Measurements from ENCODE around the gene THADA. TPM values are rescaled to one million over a fixed set of nuclear protein-coding genes. Genes with fewer than 3 reads are reported as not detected.

THADA gene
- total RNA-seq, 1 donor from 2014 or later: 19.4 TPM

DNA sequence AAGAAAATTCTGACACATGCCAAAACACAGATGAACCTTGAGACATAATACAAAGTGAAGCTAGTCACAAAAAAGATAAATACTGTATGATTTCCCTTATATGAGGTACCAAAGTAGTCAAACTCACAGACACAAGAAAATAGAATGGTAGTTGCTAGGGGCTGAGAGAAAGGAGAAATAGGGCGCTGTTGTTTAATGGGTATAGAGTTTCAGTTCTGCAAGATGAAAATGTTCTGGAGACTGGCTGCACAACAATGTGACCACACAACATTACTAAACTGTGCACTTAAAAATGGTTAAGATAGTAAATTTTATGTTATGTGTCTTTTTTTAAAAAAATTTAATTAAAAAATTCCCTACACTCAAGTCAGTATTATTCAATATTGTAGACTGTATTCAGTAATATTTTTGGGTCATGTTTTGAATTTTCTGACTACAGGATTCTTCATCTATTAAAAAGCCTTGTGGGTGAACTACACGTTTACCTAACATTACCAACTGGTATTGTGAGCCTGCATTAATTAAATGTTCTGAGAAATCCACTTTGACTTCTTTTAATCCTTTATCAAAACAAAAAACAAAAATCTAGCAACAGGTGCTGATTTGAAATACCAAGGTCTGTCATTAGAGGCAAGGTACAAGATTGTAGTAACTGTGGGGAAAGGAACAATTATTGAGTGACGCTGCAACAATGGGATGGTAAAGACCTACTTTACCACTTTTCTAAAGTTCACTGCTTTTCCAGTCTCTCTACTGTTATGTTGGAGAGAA, 228.6 kb downstream of the THADA start:
- DNase-seq (ENCODE audit: low spot score): no peak
- H3K27me3 Mint-ChIP-seq (ENCODE audit: unreplicated experiment): no peaks in the 10 kb centered on the region
- no peaks in the 10 kb centered on the region for H3K36me3 Mint-ChIP-seq (ENCODE audit: low read depth, unreplicated experiment)
- H3K4me1 Mint-ChIP-seq (ENCODE audit: unreplicated experiment): no peaks in the 10 kb centered on the region
- H3K9me3 Mint-ChIP-seq (ENCODE audit: unreplicated experiment): no peaks in the 10 kb centered on the region
- H3K4me3 Mint-ChIP-seq (ENCODE audit: unreplicated experiment): no peak overlapping the region
- H3K27ac Mint-ChIP-seq (ENCODE audit: unreplicated experiment): no peak overlapping the region
- TF ChIP-seq, protein P1, sequence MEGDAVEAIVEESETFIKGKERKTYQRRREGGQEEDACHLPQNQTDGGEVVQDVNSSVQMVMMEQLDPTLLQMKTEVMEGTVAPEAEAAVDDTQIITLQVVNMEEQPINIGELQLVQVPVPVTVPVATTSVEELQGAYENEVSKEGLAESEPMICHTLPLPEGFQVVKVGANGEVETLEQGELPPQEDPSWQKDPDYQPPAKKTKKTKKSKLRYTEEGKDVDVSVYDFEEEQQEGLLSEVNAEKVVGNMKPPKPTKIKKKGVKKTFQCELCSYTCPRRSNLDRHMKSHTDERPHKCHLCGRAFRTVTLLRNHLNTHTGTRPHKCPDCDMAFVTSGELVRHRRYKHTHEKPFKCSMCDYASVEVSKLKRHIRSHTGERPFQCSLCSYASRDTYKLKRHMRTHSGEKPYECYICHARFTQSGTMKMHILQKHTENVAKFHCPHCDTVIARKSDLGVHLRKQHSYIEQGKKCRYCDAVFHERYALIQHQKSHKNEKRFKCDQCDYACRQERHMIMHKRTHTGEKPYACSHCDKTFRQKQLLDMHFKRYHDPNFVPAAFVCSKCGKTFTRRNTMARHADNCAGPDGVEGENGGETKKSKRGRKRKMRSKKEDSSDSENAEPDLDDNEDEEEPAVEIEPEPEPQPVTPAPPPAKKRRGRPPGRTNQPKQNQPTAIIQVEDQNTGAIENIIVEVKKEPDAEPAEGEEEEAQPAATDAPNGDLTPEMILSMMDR (IDR thresholded peaks at IDR 0.05; ENCODE audit: unreplicated experiment): no peak

DNA sequence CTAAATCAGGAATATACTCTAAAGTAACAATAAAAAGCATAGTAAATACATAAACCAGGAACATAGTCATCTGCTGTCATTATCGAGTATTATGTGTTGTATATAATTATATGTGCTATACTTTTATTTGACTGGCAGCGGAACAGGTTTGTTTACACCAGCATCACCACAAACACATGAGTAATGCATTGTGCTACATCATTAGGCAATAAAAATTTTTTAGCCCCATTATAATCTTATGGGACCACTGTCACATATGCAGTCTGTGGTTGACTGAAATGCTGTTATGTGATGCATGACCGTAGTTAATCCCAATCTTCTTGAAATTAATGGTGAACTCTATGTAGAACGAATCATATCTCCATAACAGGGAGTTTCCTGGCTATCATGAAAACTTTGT, 232.7 kb downstream of the THADA start:
- H3K36me3 Mint-ChIP-seq (ENCODE audit: low read depth, unreplicated experiment): no peaks in the 10 kb centered on the region
- no peaks in the 10 kb centered on the region for H3K27me3 Mint-ChIP-seq (ENCODE audit: unreplicated experiment)
- H3K4me3 Mint-ChIP-seq (ENCODE audit: unreplicated experiment): no peak overlapping the region
- H3K27ac Mint-ChIP-seq (ENCODE audit: unreplicated experiment): no peak overlapping the region
- no peak for DNase-seq (ENCODE audit: low spot score)
- TF ChIP-seq, protein P1 (IDR thresholded peaks at IDR 0.05; ENCODE audit: unreplicated experiment): no peak
- H3K4me1 Mint-ChIP-seq (ENCODE audit: unreplicated experiment): peaks cover 3% of the 10 kb centered on the region
- H3K9me3 Mint-ChIP-seq (ENCODE audit: unreplicated experiment): no peaks in the 10 kb centered on the region

DNA sequence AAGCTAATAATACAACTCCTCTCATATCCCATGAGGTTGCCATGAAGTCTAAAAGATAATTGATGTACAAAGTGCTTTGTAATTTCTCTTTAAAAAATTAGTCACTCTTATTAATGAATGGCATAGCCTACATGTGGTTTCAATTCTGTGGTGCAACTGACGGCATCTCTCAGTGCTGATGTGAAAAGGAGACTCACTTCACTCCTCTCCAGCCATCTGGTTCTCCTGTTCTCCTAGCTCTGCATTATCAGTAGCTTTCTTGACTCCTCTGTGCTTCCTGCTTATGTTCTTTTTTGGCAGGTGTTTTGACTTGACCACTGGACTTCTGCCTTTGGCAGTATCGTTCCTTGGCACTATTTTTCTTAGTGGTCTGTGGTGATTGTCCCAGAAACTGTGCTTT, 234.6 kb downstream of the THADA start:
- H3K27me3 Mint-ChIP-seq (ENCODE audit: unreplicated experiment): no peaks in the 10 kb centered on the region

DNA sequence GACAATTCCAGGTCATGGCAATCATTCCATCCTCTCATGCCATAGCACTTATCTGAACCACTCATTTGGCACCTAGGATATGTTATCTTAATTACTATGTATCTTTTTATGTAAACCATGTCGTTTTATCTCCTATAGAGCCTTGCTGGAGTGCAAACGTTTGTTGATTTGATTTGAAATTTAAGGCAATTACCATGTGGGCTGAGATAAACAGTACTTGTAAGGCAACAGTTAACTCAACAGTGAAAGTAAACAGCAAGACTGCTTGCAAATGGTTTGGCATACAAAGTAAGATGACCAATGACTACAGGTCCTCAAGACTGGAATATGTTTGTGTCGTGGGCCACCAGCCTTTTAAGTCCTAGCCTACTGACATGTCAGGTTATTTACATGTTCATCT, 235.7 kb downstream of the THADA start:
- TF ChIP-seq, protein P1 (IDR thresholded peaks at IDR 0.05; ENCODE audit: unreplicated experiment): no peak
- Mint-ChIP-seq H3K27ac (ENCODE audit: unreplicated experiment) (no peak overlapping the region), H3K9me3 (ENCODE audit: unreplicated experiment) (no peaks in the 10 kb centered on the region), H3K4me3 (ENCODE audit: unreplicated experiment) (no peak overlapping the region), H3K36me3 (ENCODE audit: low read depth, unreplicated experiment) (no peaks in the 10 kb centered on the region), H3K4me1 (ENCODE audit: unreplicated experiment) (peaks cover 3% of the 10 kb centered on the region), H3K27me3 (ENCODE audit: unreplicated experiment) (no peaks in the 10 kb centered on the region)
- DNase-seq (ENCODE audit: low spot score): no peak

More for the DNA sequence above, 234.6 kb downstream of the THADA start:
- Mint-ChIP-seq H3K9me3 (ENCODE audit: unreplicated experiment) (no peaks in the 10 kb centered on the region), H3K36me3 (ENCODE audit: low read depth, unreplicated experiment) (no peaks in the 10 kb centered on the region), H3K27ac (ENCODE audit: unreplicated experiment) (no peak overlapping the region), H3K4me1 (ENCODE audit: unreplicated experiment) (peaks cover 3% of the 10 kb centered on the region), H3K4me3 (ENCODE audit: unreplicated experiment) (no peak overlapping the region)
- TF ChIP-seq, protein P1 (IDR thresholded peaks at IDR 0.05; ENCODE audit: unreplicated experiment): no peak
- DNase-seq (ENCODE audit: low spot score): no peak

DNA sequence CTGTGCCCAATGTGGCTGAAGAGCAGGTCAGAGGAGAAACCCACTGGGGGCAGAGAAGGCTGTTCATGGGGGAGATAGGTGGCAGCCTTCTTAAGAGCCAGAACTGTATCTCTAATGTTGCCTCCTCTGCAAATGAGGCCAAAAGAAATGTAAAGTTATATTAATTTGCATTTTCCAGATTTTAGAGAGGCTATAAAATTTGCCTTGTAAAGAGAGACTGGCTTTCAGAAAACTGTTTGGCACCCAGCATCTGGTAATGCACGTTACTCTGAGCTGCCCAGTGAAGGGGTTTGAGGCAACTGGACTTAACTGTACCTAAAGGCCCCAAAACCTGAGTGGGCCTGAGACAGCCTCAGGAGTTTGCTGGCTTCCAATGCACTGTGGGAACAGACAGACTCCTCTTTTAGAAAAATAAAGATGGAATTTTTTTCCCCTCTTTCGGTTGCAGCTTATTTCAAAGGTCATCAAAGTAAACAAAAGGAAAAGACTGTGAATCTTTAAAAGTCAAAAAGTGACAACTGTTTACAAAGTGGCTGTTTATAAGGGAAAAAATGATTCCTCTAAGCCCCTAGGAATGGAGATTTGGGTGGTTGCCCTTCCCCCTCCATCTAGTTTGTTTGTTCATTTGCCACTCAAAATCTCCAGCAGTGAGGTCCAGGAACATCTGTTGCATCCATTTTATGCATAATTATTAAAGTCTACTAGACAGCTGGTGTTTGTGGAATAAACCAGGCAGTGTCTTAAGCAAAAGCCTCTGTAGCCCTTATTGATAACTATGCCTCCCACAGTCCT, 237.2 kb downstream of the THADA start:
- H3K4me1 Mint-ChIP-seq (ENCODE audit: unreplicated experiment): peaks cover 3% of the 10 kb centered on the region
- TF ChIP-seq, protein P1 (IDR thresholded peaks at IDR 0.05; ENCODE audit: unreplicated experiment): no peak
- DNase-seq (ENCODE audit: low spot score): no peak
- H3K36me3 Mint-ChIP-seq (ENCODE audit: low read depth, unreplicated experiment): no peaks in the 10 kb centered on the region
- H3K4me3 Mint-ChIP-seq (ENCODE audit: unreplicated experiment): no peak overlapping the region
- H3K27ac Mint-ChIP-seq (ENCODE audit: unreplicated experiment): no peak overlapping the region
- H3K9me3 Mint-ChIP-seq (ENCODE audit: unreplicated experiment): no peaks in the 10 kb centered on the region
- no peaks in the 10 kb centered on the region for H3K27me3 Mint-ChIP-seq (ENCODE audit: unreplicated experiment)
